ENCODE measurements around the gene TMEM170B. TPM values are rescaled to one million over a fixed set of nuclear protein-coding genes. Genes with fewer than 3 reads are reported as not detected.

TMEM170B gene
- total and polyA plus RNA-seq, 9 of the 15 experiments (the other 6 are each of a cell fraction or from before 2014, with no cell fraction given), result 0.03 to 0.11 (median 0.07) TPM

DNA sequence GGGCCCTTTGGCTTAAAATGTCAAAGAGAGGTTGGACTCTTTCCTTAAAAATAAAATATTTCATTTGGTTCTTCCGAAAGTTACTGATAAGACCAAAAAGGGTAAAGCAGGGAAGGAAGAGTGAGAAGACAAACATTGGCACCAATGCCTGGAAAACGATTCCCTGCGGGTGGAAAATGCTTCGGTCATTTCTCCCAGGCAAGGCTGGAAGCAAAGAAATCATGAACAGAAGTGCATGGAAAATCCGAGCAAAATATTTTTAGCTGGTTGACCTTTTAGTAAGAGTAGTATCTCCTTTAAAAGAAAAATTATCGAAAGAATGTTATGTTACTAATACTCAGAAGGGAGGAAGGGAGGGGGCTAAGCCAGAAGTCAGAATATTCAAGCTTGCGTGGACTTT is 62.7 kb downstream of the TMEM170B start:
- TF ChIP-seq, protein P1, sequence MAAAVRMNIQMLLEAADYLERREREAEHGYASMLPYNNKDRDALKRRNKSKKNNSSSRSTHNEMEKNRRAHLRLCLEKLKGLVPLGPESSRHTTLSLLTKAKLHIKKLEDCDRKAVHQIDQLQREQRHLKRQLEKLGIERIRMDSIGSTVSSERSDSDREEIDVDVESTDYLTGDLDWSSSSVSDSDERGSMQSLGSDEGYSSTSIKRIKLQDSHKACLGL (CRISPR knock-in tag; IDR thresholded peaks at IDR 0.05; ENCODE audit: borderline replicate concordance, poor library complexity, severe bottlenecking), result no peak
- TF ChIP-seq, protein P2, sequence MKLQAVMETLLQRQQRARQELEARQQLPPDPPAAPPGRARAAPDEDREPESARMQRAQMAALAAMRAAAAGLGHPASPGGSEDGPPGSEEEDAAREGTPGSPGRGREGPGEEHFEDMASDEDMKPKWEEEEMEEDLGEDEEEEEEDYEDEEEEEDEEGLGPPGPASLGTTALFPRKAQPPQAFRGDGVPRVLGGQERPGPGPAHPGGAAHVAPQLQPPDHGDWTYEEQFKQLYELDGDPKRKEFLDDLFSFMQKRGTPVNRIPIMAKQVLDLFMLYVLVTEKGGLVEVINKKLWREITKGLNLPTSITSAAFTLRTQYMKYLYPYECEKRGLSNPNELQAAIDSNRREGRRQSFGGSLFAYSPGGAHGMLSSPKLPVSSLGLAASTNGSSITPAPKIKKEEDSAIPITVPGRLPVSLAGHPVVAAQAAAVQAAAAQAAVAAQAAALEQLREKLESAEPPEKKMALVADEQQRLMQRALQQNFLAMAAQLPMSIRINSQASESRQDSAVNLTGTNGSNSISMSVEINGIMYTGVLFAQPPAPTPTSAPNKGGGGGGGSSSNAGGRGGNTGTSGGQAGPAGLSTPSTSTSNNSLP (IDR thresholded peaks at IDR 0.05; ENCODE audit: borderline replicate concordance, low read depth, low read length), result no peak
- TF ChIP-seq SP1 (CRISPR knock-in tag; IDR thresholded peaks at IDR 0.05) (no peak), ELF4 (CRISPR knock-in tag; IDR thresholded peaks at IDR 0.05) (no peak)
- FAIRE-seq (no peak), ATAC-seq (no peak), DNase-seq (ENCODE audit: extremely low read depth in 1 of 4, low spot score in 3 of 4) (no peak)
- Histone ChIP-seq H3K4me3 (no peak overlapping the region), H4K20me1 (replicated peaks; ENCODE audit: control insufficient read depth, insufficient read depth, low read length) (no peaks in the 10 kb centered on the region), H3K4me2 (ENCODE audit: insufficient read depth, low read length) (no peak overlapping the region), H3K9ac (ENCODE audit: insufficient read depth in 1 of 2, low read depth in 2 of 2, low read length in 2 of 2) (no peak overlapping the region), H3K4me1 (replicated peaks in 1 of 2; ENCODE audit: control insufficient read depth in 2 of 2, insufficient read depth in 2 of 2, low read length in 2 of 2) (no peaks in the 10 kb centered on the region), H3K27ac (ENCODE audit: extremely low read depth, low read depth, low read length) (no peak overlapping the region), H3K9me1 (ENCODE audit: control insufficient read depth, insufficient read depth, low read length) (no peaks in the 10 kb centered on the region), H3K9me3 (replicated peaks; ENCODE audit: control insufficient read depth, insufficient read depth, low read depth, low read length) (no peaks in the 10 kb centered on the region), H3K79me2 (ENCODE audit: control insufficient read depth, insufficient read depth, low read length) (no peaks in the 10 kb centered on the region), H3K27me3 (ENCODE audit: control insufficient read depth in 2 of 2, insufficient read depth in 2 of 2, low read length in 2 of 2) (peaks cover 5 to 21% of the 10 kb centered on the region in 2 experiments; a peak in 4 of 5 replicates), H2AFZ (ENCODE audit: low read depth, low read length) (no peak overlapping the region), H3K36me3 (ENCODE audit: control insufficient read depth, insufficient read depth, low read length) (no peaks in the 10 kb centered on the region)
- no TSS peak for BruUV-seq (replicated peaks)
- intact Hi-C loops (cut with micrococcal nuclease), result no loop called here
- POLR2A ChIA-PET, result interaction anchor here (1.6 kb wide), 1 partner anchor 10 kb away, joined by 8 read pairs; no protein-coding TSS in a partner anchor
- in situ Hi-C loops (cut with MboI), result no loop called here
- 1% methylated on average over 7 of the region's 7 CpGs for WGBS (ENCODE audit: insufficient coverage, low coverage, missing lambda C conversion rate)
- CTCF ChIA-PET (ENCODE audit: low intra/inter-chr PET ratio), result no interaction called here

All from K562 (cell line).